Epithelial cell of proximal tubule (primary cell): ENCODE measurements around the gene PDE12. TPM values are rescaled to one million over a fixed set of nuclear protein-coding genes. Genes with fewer than 3 reads are reported as not detected.

ENCODE experiments used
- DNase-seq: peaks from one replicate; pipeline ENCODE4 v3.0.0-alpha.2; 2011; ENCODE audit warnings: low read depth
- H3K4me3 ChIP-seq: 2 replicates; pipeline ENCODE4 v1.5.1; 2011; ENCODE audit warnings: low read depth, mild to moderate bottlenecking, low read length
- CTCF ChIP-seq: conservative IDR thresholded peaks from 2 replicates; pipeline ENCODE4 v1.5.1; 2012; ENCODE audit warnings: low read depth, mild to moderate bottlenecking, low read length
- total RNA-seq: library from RNA; depleted of rRNA; stranded (reverse); fragments of >200 nt; gene quantifications from 2 replicates; pipeline ENCODE4 v1.2.3, GENCODE V29; 2015

The PDE12 gene
- 13.3 and 29.8 TPM in 2 replicates for total RNA-seq

GRCh38 chr3:57555738-57556458, at the start of gene PDE12:
Gene PDE12, plus strand, starts transcription at chr3:57556274. Its CDS starts 106 bp downstream, at chr3:57556380.
- no peak for TF ChIP-seq CTCF

GRCh38 chr3:57512166-57512565, 43.9 kb upstream of the PDE12 start:
- no peak for TF ChIP-seq CTCF
- no peak overlapping the region for H3K4me3 ChIP-seq
- no peak for DNase-seq

More at GRCh38 chr3:57555738-57556458, at the start of gene PDE12:
- DNase-seq: peak; percentile 85
- H3K4me3 ChIP-seq: peak within 1 kb of the TSS; percentile 76

GRCh38 chr3:57518276-57518915, 37.7 kb upstream of the PDE12 start:
- no peak for DNase-seq
- H3K4me3 ChIP-seq: no peak overlapping the region
- TF ChIP-seq CTCF: no peak

- H3K4me3 ChIP-seq: no peak overlapping the region
- DNase-seq: no peak
- TF ChIP-seq CTCF: no peak
Measured at GRCh38 chr3:57530071-57530608, 25.9 kb upstream of the PDE12 start.

DNA sequence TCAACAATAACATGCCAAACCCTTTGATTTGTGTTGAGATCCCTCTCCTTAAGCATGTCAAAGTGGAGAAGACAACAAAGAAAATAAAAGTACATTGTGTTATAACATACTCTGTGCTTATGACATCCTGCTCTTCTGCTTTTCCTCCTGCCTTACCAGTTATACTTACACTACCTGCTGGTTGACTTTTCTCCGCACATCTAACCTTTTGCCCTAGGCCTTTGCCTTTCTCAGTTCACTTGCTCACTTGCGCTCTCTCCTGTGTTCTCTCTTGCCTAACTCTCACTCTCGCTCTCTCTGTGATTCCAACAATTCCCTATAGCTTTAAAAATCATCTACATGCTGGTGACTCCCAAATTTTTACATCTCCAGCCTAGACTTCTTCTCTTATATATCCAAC, 17.6 kb upstream of the PDE12 start:
- DNase-seq: no peak
- TF ChIP-seq CTCF: no peak
- no peak overlapping the region for H3K4me3 ChIP-seq

- DNase-seq: no peak
- peak within 1 kb of the TSS; percentile 56 for H3K4me3 ChIP-seq
- no peak for TF ChIP-seq CTCF
Measured at GRCh38 chr3:57544181-57545125, 11.6 kb upstream of the PDE12 start, which contains the start of gene DNAH12. Gene DNAH12, minus strand, starts transcription at chr3:57544344. Its CDS starts 1,474 bp downstream, at chr3:57542870.
